ENCODE data around the gene CLDN4. TPM values are rescaled to one million over a fixed set of nuclear protein-coding genes. Genes with fewer than 3 reads are reported as not detected.
"Not testable (repeated sequence)": the region's sequence is repeated elsewhere in the genome, so short reads cannot be mapped to it uniquely, and the experiment has no call there.

Gene CLDN4
- total and polyA plus RNA-seq, 4 donors = 0.19 to 16.9 (median 0.76) TPM

DNA sequence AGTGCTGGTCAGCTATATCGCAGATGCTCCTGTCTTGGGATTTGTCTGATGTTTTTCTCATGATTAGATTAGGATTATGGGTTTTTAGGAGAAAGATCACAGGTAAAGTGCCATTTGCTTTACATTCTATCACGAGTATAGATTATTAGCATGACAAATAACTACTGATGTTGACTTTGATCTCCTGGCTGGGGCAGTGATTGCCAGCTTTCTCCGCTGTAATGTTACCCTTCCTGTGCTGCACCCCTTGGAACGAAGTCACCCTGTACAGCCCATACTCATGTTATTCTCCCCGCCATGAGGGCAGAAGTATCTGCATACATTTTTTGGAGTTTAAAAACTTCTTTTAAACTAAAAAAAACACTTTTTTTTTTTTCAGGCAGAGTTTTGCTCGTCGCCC is 10.8 kb upstream of the CLDN4 start:
- DNase-seq = peak; percentile 2 to 25
- H3K27ac ChIP-seq (ENCODE audit: low read depth in 1 of 2, low read length in 2 of 2) = no peak overlapping the region
- no peak for ATAC-seq (ENCODE audit: low FRiP score)
- H3K9me3 ChIP-seq (ENCODE audit: control insufficient read depth, low read length) = no peaks in the 10 kb centered on the region
- WGBS, 2 donors = 84% methylated on average over 7 of the region's 7 CpGs
- no peaks in the 10 kb centered on the region for H3K27me3 ChIP-seq (ENCODE audit: control insufficient read depth in 1 of 2, insufficient read depth in 2 of 2, low read length in 1 of 2)
- H3K36me3 ChIP-seq (ENCODE audit: control insufficient read depth in 1 of 2, insufficient read depth in 2 of 2, low read length in 1 of 2) = no peaks in the 10 kb centered on the region
- no peak overlapping the region for H3K4me3 ChIP-seq (ENCODE audit: low read length in 2 of 2)
- H3K4me1 ChIP-seq (ENCODE audit: control insufficient read depth in 1 of 2, insufficient read depth in 2 of 2, low read length in 2 of 2) = no peaks in the 10 kb centered on the region
- intact Hi-C loops (cut with DNase I) = no loop called here

DNA sequence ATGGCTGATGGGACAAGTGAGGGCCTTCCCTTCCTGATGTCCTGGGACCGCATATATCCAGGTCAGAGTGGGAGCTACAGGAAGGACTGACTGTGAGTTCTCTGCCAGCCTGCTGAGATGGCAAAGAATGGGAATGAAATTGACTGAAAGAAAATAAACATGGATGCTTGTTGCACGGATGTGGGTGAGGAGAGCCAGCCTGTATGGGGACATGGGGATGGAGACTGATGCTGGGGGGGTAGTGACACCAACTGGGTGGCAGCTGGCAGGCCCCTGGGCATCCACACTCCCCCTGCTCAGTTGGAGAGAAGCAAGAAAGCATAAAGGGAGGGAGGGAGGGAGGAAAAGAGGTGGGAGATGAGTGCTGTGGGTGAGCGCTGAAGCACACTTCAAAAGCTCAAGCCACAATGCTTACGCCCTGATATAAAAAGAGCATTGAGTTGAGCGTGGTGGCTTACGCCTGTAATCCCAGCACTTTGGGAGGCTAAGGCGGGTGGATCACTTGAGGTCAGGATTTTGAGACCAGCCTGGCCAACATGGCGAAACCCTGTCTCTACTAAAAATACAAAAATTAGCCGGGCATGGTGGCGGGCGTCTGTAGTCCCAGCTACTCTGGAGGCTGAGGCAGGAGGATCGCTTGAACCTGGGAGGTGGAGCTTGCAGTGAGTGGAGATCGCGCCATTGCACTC is 9.1 kb upstream of the CLDN4 start:
- ATAC-seq (ENCODE audit: low FRiP score); intact Hi-C loops (cut with DNase I); H3K9me3 ChIP-seq (ENCODE audit: control insufficient read depth, low read length); H3K4me1 ChIP-seq (ENCODE audit: control insufficient read depth in 1 of 2, insufficient read depth in 2 of 2, low read length in 2 of 2); H3K4me3 ChIP-seq (ENCODE audit: low read length in 2 of 2); H3K27ac ChIP-seq (ENCODE audit: low read depth in 1 of 2, low read length in 2 of 2); H3K36me3 ChIP-seq (ENCODE audit: control insufficient read depth in 1 of 2, insufficient read depth in 2 of 2, low read length in 1 of 2); H3K27me3 ChIP-seq (ENCODE audit: control insufficient read depth in 1 of 2, insufficient read depth in 2 of 2, low read length in 1 of 2): not testable (repeated sequence)
- WGBS, 2 donors = 93 to 94% methylated on average over 14 of the region's 14 CpGs
- peak; percentile 21 to 23 for DNase-seq

DNA sequence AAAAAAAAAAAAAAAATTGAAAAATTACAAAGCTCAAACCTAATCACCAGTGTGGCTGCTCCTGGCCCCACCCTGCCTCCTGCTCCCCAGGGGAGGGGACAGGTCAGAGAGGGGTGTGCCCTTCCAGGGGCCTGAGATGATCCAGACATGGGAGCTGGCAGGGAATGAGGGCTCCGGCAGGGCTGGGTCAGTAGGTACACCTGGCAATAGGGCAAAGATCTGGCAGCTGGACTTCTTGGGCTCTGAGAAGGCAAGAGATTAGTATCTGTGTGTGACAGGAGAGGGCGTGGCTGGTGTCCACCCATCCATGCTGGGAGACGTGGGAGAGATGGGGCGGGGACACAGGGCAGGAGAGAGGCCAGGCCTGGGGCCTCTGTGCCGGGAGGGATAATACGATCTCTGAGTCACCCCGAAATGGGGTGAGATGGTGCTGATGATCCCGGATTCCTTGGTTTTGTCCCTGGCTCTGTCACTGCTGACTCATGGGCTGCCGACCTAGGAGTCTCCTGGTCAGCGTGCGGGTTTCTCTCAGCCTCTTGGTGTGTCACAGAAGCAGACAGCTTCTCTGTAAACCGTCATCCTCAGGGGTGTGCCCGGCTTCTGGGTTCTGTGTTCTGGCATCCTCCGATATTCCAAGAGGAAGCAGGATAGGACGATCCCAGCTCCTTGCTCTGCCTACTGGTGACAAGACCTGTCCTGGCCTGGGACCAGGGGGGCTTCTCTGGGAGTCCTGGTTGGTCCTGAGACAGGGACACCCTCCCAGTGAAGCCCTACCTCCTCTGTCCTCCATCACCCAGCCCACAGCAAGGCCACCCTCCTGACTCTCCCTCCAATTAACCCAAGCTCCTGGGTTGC is 8.2 kb upstream of the CLDN4 start:
- Histone ChIP-seq H3K27me3 (ENCODE audit: control insufficient read depth in 1 of 2, insufficient read depth in 2 of 2, low read length in 1 of 2) (no peaks in the 10 kb centered on the region), H3K36me3 (ENCODE audit: control insufficient read depth in 1 of 2, insufficient read depth in 2 of 2, low read length in 1 of 2) (no peaks in the 10 kb centered on the region), H3K4me3 (ENCODE audit: low read length in 2 of 2) (no peak overlapping the region), H3K4me1 (ENCODE audit: control insufficient read depth in 1 of 2, insufficient read depth in 2 of 2, low read length in 2 of 2) (no peaks in the 10 kb centered on the region), H3K9me3 (ENCODE audit: control insufficient read depth, low read length) (no peaks in the 10 kb centered on the region), H3K27ac (ENCODE audit: low read depth in 1 of 2, low read length in 2 of 2) (no peak overlapping the region)
- WGBS, 2 donors = 82 to 85% methylated on average over 15 of the region's 15 CpGs
- DNase-seq = peak; percentile 54 to 80
- ATAC-seq (ENCODE audit: low FRiP score) = peak; percentile 44
- intact Hi-C loops (cut with DNase I) = no loop called here

DNA sequence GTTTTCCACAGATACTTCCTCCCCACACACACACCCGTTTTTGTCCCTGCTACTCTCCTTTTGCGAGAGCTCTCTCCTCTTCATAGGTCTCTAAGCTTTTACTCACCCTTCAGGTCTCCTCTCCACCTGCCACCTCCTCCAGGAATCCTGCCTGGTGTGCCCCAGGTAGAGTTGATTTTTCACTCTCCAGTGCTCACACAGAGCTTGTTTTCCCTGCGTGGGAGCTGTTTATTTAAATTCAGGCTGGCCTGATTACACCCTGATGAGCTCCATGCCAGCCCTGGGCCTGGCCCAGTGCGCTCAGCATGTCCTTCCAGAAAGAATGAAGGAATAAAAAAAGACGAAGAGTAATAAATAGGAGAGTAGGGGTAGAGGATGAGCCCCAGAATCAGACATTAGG is 7.5 kb upstream of the CLDN4 start:
- peak; percentile 6 to 24 for DNase-seq
- Histone ChIP-seq H3K27me3 (ENCODE audit: control insufficient read depth in 1 of 2, insufficient read depth in 2 of 2, low read length in 1 of 2) (no peaks in the 10 kb centered on the region), H3K4me3 (ENCODE audit: low read length in 2 of 2) (no peak overlapping the region), H3K36me3 (ENCODE audit: control insufficient read depth in 1 of 2, insufficient read depth in 2 of 2, low read length in 1 of 2) (no peaks in the 10 kb centered on the region), H3K4me1 (ENCODE audit: control insufficient read depth in 1 of 2, insufficient read depth in 2 of 2, low read length in 2 of 2) (no peaks in the 10 kb centered on the region), H3K27ac (ENCODE audit: low read depth in 1 of 2, low read length in 2 of 2) (no peak overlapping the region), H3K9me3 (ENCODE audit: control insufficient read depth, low read length) (no peaks in the 10 kb centered on the region)
- intact Hi-C loops (cut with DNase I) = no loop called here
- ATAC-seq (ENCODE audit: low FRiP score) = no peak
- 78 to 82% methylated on average over 5 of the region's 5 CpGs for WGBS, 2 donors

DNA sequence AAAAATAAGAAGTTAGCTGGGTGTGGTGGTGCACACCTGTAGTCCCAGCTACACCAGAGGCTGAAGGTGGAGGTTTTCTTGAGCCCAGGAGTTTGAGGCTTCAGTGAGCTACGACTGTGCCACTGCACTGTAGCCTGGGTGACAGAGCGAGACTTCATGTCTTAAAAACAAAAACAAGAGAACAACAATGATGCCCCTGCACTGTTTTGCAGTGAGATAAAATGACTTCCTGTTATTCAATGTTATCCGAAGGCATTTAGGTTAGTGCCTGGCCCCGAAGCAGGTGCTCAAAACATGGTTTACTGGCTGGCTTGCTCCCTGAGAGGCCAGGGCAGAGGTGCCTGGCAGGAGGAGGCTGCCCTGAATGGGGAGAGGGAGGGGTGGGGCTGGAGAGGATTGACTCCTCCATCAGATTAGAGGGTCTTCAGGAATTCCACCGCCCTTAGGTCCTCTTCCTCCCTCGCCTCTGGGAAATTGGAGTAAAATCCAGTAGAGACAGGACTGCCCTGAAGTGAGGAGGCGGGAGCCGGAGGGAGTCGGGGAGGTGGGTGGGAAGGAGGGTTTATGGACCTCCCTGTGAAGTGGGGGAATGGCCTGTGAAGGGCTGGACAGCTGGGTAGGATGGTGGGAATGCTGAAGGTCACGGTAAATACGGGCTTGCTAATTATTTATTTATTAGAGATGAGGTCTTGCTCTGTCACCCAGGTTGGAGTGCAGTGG is 6.8 kb upstream of the CLDN4 start:
- DNase-seq (peak; percentile 26 to 47), ATAC-seq (ENCODE audit: low FRiP score) (no peak)
- Histone ChIP-seq H3K27ac (ENCODE audit: low read depth in 1 of 2, low read length in 2 of 2) (no peak overlapping the region), H3K27me3 (ENCODE audit: control insufficient read depth in 1 of 2, insufficient read depth in 2 of 2, low read length in 1 of 2) (no peaks in the 10 kb centered on the region), H3K4me1 (ENCODE audit: control insufficient read depth in 1 of 2, insufficient read depth in 2 of 2, low read length in 2 of 2) (no peaks in the 10 kb centered on the region), H3K4me3 (ENCODE audit: low read length in 2 of 2) (no peak overlapping the region), H3K36me3 (ENCODE audit: control insufficient read depth in 1 of 2, insufficient read depth in 2 of 2, low read length in 1 of 2) (no peaks in the 10 kb centered on the region), H3K9me3 (ENCODE audit: control insufficient read depth, low read length) (no peaks in the 10 kb centered on the region)
- 91 to 92% methylated on average over 11 of the region's 11 CpGs for WGBS, 2 donors
- intact Hi-C loops (cut with DNase I) = no loop called here

DNA sequence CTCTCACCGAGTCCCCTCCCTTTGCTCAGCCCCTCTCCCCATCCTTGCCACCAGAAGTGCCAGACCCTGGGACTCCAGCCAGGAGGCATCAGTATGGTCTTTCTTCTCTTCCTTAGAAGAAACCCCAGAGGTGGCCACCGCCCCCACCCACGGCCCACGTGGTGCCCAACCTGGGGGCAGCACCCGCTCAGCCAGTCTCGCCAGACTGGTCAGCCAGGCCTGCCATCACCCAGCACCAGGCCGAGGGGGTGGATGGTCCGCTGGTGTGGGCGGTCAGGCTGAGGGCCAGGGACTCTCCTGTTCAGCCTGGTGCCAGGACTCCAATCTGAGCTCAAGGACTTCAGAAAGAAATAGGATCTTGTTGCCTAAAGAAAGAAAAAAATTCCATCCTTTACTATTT is 5.8 kb upstream of the CLDN4 start:
- Histone ChIP-seq H3K4me1 (ENCODE audit: control insufficient read depth in 1 of 2, insufficient read depth in 2 of 2, low read length in 2 of 2) (no peaks in the 10 kb centered on the region), H3K9me3 (ENCODE audit: control insufficient read depth, low read length) (no peaks in the 10 kb centered on the region), H3K36me3 (ENCODE audit: control insufficient read depth in 1 of 2, insufficient read depth in 2 of 2, low read length in 1 of 2) (no peaks in the 10 kb centered on the region), H3K27ac (ENCODE audit: low read depth in 1 of 2, low read length in 2 of 2) (no peak overlapping the region), H3K27me3 (ENCODE audit: control insufficient read depth in 1 of 2, insufficient read depth in 2 of 2, low read length in 1 of 2) (no peaks in the 10 kb centered on the region), H3K4me3 (ENCODE audit: low read length in 2 of 2) (no peak overlapping the region)
- ATAC-seq (ENCODE audit: low FRiP score) (no peak), DNase-seq (peak in 1 of 2 donors; percentile 73)
- 78 to 82% methylated on average over 9 of the region's 9 CpGs for WGBS, 2 donors
- intact Hi-C loops (cut with DNase I) = no loop called here

DNA sequence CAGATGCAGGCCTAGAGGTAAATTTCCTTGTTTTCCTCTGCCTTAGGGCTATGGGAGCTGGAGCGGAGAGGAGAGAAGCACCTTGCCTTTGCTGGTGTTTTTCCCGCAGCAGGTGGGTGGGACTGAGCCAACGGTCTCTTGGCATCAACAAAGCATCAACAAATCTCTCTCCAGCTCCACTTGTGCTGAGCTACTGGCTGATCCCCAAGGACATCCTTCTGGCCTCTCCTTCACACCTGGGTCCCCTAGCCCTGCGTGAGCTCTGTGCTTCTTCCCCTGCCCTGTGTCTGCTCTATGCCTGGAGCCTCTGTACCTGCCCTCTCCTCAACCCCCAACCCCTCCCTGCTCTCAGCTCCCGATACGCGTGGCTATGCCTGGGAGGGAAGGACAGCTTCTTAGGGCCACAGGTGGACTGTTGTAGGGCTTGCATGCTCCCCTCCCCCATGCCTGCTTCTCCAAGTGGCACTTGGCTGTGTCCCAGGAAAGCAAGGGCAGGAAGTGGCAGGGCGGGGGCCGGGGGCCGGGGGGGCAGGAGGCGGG is 3.2 kb upstream of the CLDN4 start:
- Histone ChIP-seq H3K27ac (ENCODE audit: low read depth in 1 of 2, low read length in 2 of 2) (no peak overlapping the region), H3K4me3 (ENCODE audit: low read length in 2 of 2) (no peak overlapping the region), H3K4me1 (ENCODE audit: control insufficient read depth in 1 of 2, insufficient read depth in 2 of 2, low read length in 2 of 2) (no peaks in the 10 kb centered on the region), H3K9me3 (ENCODE audit: control insufficient read depth, low read length) (no peaks in the 10 kb centered on the region), H3K27me3 (ENCODE audit: control insufficient read depth in 1 of 2, insufficient read depth in 2 of 2, low read length in 1 of 2) (peaks cover 0 to 2% of the 10 kb centered on the region in 2 donors), H3K36me3 (ENCODE audit: control insufficient read depth in 1 of 2, insufficient read depth in 2 of 2, low read length in 1 of 2) (no peaks in the 10 kb centered on the region)
- ATAC-seq (ENCODE audit: low FRiP score) (no peak), DNase-seq (no peak)
- intact Hi-C loops (cut with DNase I) = no loop called here
- 23 to 28% methylated on average over 8 to 11 of the region's 11 CpGs for WGBS, 2 donors

DNA sequence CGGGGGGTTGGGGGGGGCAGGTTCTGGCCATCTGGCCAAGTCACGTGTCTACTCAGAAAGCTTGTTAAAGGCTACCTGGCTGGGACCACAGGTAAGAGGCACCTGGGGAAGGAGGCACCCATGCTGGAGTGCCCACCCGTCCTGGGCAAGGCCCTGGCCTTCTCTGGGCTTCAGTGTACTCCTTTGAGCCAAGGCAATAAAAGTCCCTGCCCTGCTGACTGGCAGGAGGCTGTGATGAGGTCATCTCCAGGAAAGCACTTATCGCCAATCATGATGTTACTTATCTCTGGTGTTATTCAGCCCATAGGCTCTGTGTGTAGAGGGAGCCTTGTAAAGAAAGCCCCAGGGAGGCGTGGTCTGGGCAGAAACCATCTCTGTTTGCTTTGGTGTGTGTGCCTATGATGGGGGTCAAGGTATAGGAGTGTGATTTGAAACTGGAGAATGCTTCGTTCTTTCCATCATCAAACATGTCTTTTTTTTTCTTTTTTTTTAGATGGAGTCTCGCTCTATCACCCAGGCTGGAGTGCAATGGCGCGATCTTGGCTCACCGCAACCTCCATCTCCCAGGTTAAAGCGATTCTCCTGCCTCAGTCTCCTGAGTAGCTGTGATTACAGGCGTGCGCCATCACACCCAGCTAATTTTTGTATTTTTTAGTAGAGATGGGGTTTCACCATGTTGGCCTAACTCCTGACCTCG is 2.5 kb upstream of the CLDN4 start:
- Histone ChIP-seq H3K9me3 (ENCODE audit: control insufficient read depth, low read length) (no peaks in the 10 kb centered on the region), H3K36me3 (ENCODE audit: control insufficient read depth in 1 of 2, insufficient read depth in 2 of 2, low read length in 1 of 2) (no peaks in the 10 kb centered on the region), H3K4me3 (ENCODE audit: low read length in 2 of 2) (no peak overlapping the region), H3K27me3 (ENCODE audit: control insufficient read depth in 1 of 2, insufficient read depth in 2 of 2, low read length in 1 of 2) (peaks cover 0 to 2% of the 10 kb centered on the region in 2 donors), H3K27ac (ENCODE audit: low read depth in 1 of 2, low read length in 2 of 2) (no peak overlapping the region), H3K4me1 (ENCODE audit: control insufficient read depth in 1 of 2, insufficient read depth in 2 of 2, low read length in 2 of 2) (no peaks in the 10 kb centered on the region)
- 60 to 62% methylated on average over 13 to 14 of the region's 14 CpGs for whole genome bisulfite sequencing, 2 donors
- intact Hi-C loops (cut with DNase I) = no loop called here
- ATAC-seq (ENCODE audit: low FRiP score) = no peak
- DNase-seq = no peak
